ENCODE results near the gene CD9.

DNA sequence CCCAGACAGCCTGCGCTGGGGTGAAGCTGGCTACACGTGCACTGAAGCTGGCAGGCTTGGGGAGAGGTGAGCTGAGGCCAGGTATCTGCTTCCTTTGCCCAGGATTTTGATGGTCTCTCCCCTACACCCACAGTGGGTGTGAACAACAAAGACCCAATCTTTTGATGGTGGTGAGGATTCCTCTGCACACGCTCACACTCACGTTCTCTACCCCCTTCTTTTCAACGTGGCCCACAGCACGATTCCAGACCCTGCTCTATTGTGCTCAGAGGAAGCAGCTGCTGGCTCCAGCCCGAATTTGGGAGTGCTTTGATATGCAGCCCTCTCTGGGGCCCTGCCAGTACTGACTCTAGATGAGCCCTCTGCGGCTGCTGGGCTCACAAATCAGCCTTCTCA, 4.9 kb downstream of the CD9 start:
- TF ChIP-seq, protein P1, sequence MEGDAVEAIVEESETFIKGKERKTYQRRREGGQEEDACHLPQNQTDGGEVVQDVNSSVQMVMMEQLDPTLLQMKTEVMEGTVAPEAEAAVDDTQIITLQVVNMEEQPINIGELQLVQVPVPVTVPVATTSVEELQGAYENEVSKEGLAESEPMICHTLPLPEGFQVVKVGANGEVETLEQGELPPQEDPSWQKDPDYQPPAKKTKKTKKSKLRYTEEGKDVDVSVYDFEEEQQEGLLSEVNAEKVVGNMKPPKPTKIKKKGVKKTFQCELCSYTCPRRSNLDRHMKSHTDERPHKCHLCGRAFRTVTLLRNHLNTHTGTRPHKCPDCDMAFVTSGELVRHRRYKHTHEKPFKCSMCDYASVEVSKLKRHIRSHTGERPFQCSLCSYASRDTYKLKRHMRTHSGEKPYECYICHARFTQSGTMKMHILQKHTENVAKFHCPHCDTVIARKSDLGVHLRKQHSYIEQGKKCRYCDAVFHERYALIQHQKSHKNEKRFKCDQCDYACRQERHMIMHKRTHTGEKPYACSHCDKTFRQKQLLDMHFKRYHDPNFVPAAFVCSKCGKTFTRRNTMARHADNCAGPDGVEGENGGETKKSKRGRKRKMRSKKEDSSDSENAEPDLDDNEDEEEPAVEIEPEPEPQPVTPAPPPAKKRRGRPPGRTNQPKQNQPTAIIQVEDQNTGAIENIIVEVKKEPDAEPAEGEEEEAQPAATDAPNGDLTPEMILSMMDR (IDR thresholded peaks at IDR 0.05) = no peak
- no peak for TF ChIP-seq RAD21 (IDR thresholded peaks at IDR 0.05; ENCODE audit: low read length)
- TF ChIP-seq, protein P2, sequence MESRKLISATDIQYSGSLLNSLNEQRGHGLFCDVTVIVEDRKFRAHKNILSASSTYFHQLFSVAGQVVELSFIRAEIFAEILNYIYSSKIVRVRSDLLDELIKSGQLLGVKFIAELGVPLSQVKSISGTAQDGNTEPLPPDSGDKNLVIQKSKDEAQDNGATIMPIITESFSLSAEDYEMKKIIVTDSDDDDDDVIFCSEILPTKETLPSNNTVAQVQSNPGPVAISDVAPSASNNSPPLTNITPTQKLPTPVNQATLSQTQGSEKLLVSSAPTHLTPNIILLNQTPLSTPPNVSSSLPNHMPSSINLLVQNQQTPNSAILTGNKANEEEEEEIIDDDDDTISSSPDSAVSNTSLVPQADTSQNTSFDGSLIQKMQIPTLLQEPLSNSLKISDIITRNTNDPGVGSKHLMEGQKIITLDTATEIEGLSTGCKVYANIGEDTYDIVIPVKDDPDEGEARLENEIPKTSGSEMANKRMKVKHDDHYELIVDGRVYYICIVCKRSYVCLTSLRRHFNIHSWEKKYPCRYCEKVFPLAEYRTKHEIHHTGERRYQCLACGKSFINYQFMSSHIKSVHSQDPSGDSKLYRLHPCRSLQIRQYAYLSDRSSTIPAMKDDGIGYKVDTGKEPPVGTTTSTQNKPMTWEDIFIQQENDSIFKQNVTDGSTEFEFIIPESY (IDR thresholded peaks at IDR 0.05; ENCODE audit: borderline replicate concordance, low read depth) = no peak
- TF ChIP-seq EZH2phosphoT487 (IDR thresholded peaks at IDR 0.05; ENCODE audit: borderline replicate concordance, low read depth) = no peak
- TF ChIP-seq POLR2AphosphoS5 (IDR thresholded peaks at IDR 0.05; ENCODE audit: low read depth, low read length) = no peak
- TF ChIP-seq SMC3 (IDR thresholded peaks at IDR 0.05; ENCODE audit: low read depth, low read length) = no peak
- no peak for TF ChIP-seq TAF1 (IDR thresholded peaks at IDR 0.05; ENCODE audit: borderline replicate concordance, low read depth, low read length)
- no peak for TF ChIP-seq GABPA (IDR thresholded peaks at IDR 0.05; ENCODE audit: low read depth)
- no peak for TF ChIP-seq EP300 (IDR thresholded peaks at IDR 0.05; ENCODE audit: borderline replicate concordance in 1 of 2, low read depth in 1 of 2, low read length in 1 of 2)
- no peak for TF ChIP-seq MXI1 (IDR thresholded peaks at IDR 0.05; ENCODE audit: low read depth, low read length)
- TF ChIP-seq NRF1 (IDR thresholded peaks at IDR 0.05; ENCODE audit: low read depth, low read length) = no peak
- TF ChIP-seq, protein P3, sequence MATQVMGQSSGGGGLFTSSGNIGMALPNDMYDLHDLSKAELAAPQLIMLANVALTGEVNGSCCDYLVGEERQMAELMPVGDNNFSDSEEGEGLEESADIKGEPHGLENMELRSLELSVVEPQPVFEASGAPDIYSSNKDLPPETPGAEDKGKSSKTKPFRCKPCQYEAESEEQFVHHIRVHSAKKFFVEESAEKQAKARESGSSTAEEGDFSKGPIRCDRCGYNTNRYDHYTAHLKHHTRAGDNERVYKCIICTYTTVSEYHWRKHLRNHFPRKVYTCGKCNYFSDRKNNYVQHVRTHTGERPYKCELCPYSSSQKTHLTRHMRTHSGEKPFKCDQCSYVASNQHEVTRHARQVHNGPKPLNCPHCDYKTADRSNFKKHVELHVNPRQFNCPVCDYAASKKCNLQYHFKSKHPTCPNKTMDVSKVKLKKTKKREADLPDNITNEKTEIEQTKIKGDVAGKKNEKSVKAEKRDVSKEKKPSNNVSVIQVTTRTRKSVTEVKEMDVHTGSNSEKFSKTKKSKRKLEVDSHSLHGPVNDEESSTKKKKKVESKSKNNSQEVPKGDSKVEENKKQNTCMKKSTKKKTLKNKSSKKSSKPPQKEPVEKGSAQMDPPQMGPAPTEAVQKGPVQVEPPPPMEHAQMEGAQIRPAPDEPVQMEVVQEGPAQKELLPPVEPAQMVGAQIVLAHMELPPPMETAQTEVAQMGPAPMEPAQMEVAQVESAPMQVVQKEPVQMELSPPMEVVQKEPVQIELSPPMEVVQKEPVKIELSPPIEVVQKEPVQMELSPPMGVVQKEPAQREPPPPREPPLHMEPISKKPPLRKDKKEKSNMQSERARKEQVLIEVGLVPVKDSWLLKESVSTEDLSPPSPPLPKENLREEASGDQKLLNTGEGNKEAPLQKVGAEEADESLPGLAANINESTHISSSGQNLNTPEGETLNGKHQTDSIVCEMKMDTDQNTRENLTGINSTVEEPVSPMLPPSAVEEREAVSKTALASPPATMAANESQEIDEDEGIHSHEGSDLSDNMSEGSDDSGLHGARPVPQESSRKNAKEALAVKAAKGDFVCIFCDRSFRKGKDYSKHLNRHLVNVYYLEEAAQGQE (IDR thresholded peaks at IDR 0.05; ENCODE audit: low read depth, low read length) = no peak
- TF ChIP-seq JUND (IDR thresholded peaks at IDR 0.05) = no peak
- no peak for TF ChIP-seq SIN3A (IDR thresholded peaks at IDR 0.05; ENCODE audit: borderline replicate concordance, low read depth, low read length)
